ENCODE measurements around the gene TMPRSS15.

Gene TMPRSS15

GRCh38 chr21:18294100-18294499, 109.5 kb downstream of the TMPRSS15 start:
- Histone ChIP-seq H3K36me3 (ENCODE audit: control insufficient read depth in 2 of 2, insufficient read depth in 1 of 2, low read length in 2 of 2) (no peaks in the 10 kb centered on the region), H3K4me1 (ENCODE audit: control insufficient read depth, insufficient read depth, low read length) (no peaks in the 10 kb centered on the region), H3K27ac (ENCODE audit: extremely low read depth, low read depth, low read length) (no peak overlapping the region), H3K9me3 (ENCODE audit: control insufficient read depth, insufficient read depth, low read depth, low read length) (no peaks in the 10 kb centered on the region), H3K4me3 (ENCODE audit: low read depth, low read length) (no peak overlapping the region)
- ChIA-PET POLR2A (no interaction called here), CTCF (interaction anchor here (0.6 to 1.7 kb wide), 2 partner anchors 75 to 254 kb away, joined by 3 to 5 read pairs; no protein-coding TSS in a partner anchor)
- TF ChIP-seq ZNF514 (tag by site-specific recombination; IDR thresholded peaks at IDR 0.05) (no peak), OVOL3 (tag by site-specific recombination; IDR thresholded peaks at IDR 0.05) (no peak), ZFHX2 (tag by site-specific recombination; conservative IDR thresholded peaks at IDR 0.05) (no peak), TSHZ1 (tag by site-specific recombination; IDR thresholded peaks at IDR 0.05; ENCODE audit: borderline replicate concordance) (no peak), ZNF626 (tag by site-specific recombination; IDR thresholded peaks at IDR 0.05) (no peak), RBAK (tag by site-specific recombination; IDR thresholded peaks at IDR 0.05) (no peak), ZBTB48 (tag by site-specific recombination; IDR thresholded peaks at IDR 0.05) (no peak), KLF9 (tag by site-specific recombination; IDR thresholded peaks at IDR 0.05; ENCODE audit: low read depth) (no peak), ZFP69B (tag by site-specific recombination; IDR thresholded peaks at IDR 0.05) (no peak)

DNA sequence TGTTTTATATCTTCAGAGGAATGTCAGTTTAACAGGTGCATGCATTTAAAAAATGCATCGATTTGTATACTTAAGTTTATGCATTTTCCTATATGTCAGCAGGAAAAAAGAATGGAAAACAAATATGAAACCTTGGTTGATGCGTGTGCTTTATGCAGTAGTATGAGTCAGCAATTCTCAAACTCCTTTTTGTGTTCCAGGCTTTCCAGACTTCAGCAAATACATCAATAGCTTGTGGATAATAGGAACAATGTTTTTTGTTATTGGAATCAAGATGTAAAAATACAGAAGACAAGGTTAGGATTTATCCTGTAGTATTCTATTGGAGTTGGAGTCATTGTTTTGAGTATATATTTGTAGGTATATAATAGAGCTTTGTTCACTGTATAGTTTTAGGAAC, 113.7 kb downstream of the TMPRSS15 start:
- H3K9me3 ChIP-seq (ENCODE audit: control insufficient read depth, insufficient read depth, low read depth, low read length) = no peaks in the 10 kb centered on the region
- no peaks in the 10 kb centered on the region for H3K4me1 ChIP-seq (ENCODE audit: control insufficient read depth, insufficient read depth, low read length)
- no peak overlapping the region for H3K27ac ChIP-seq (ENCODE audit: extremely low read depth, low read depth, low read length)
- H3K4me3 ChIP-seq (ENCODE audit: low read depth, low read length) = no peak overlapping the region
- no peak for TF ChIP-seq ZNF580 (tag by site-specific recombination; IDR thresholded peaks at IDR 0.05)
- no peak for TF ChIP-seq ZNF16 (tag by site-specific recombination; IDR thresholded peaks at IDR 0.05; ENCODE audit: low read depth)
- TF ChIP-seq ZNF677 (tag by site-specific recombination; IDR thresholded peaks at IDR 0.05) = no peak
- TF ChIP-seq WT1 (tag by site-specific recombination; IDR thresholded peaks at IDR 0.05) = no peak
- no peak for TF ChIP-seq ZNF596 (tag by site-specific recombination; IDR thresholded peaks at IDR 0.05)
- TF ChIP-seq ZNF350 (tag by site-specific recombination; IDR thresholded peaks at IDR 0.05) = no peak
- no peak for TF ChIP-seq GLI2 (tag by site-specific recombination; IDR thresholded peaks at IDR 0.05; ENCODE audit: borderline replicate concordance, low read depth)
- TF ChIP-seq TRIM28 (IDR thresholded peaks at IDR 0.05; ENCODE audit: borderline replicate concordance, low read length) = no peak
- TF ChIP-seq ZNF10 (tag by site-specific recombination; IDR thresholded peaks at IDR 0.05) = no peak
- TF ChIP-seq ZNF558 (tag by site-specific recombination; IDR thresholded peaks at IDR 0.05) = no peak
- TF ChIP-seq ZNF843 (tag by site-specific recombination; IDR thresholded peaks at IDR 0.05) = no peak
- TF ChIP-seq BCL6B (tag by site-specific recombination; IDR thresholded peaks at IDR 0.05) = no peak
- POLR2A ChIA-PET = no interaction called here
- CTCF ChIA-PET = no interaction called here
- H3K36me3 ChIP-seq (ENCODE audit: control insufficient read depth in 2 of 2, insufficient read depth in 1 of 2, low read length in 2 of 2) = no peaks in the 10 kb centered on the region
